ENCODE results near the gene STAC.

GRCh38 chr3:36451816-36452215, 71.5 kb downstream of the STAC start:
- TF ChIP-seq JUND (IDR thresholded peaks at IDR 0.05; ENCODE audit: low read depth, low read length), result no peak
- TF ChIP-seq, protein P1, sequence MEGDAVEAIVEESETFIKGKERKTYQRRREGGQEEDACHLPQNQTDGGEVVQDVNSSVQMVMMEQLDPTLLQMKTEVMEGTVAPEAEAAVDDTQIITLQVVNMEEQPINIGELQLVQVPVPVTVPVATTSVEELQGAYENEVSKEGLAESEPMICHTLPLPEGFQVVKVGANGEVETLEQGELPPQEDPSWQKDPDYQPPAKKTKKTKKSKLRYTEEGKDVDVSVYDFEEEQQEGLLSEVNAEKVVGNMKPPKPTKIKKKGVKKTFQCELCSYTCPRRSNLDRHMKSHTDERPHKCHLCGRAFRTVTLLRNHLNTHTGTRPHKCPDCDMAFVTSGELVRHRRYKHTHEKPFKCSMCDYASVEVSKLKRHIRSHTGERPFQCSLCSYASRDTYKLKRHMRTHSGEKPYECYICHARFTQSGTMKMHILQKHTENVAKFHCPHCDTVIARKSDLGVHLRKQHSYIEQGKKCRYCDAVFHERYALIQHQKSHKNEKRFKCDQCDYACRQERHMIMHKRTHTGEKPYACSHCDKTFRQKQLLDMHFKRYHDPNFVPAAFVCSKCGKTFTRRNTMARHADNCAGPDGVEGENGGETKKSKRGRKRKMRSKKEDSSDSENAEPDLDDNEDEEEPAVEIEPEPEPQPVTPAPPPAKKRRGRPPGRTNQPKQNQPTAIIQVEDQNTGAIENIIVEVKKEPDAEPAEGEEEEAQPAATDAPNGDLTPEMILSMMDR (IDR thresholded peaks at IDR 0.05 in 2 of 3, conservative IDR thresholded peaks at IDR 0.05 in 1 of 3; ENCODE audit: control insufficient read depth in 2 of 3, extremely low read depth in 1 of 3, insufficient read depth in 1 of 3, low read depth in 3 of 3, low read length in 3 of 3), result no peak
- no peak for TF ChIP-seq TAF1 (IDR thresholded peaks at IDR 0.05; ENCODE audit: borderline replicate concordance, low read depth, low read length)
- TF ChIP-seq MYC (IDR thresholded peaks at IDR 0.05; ENCODE audit: insufficient read depth, insufficient read length, insufficient replicate concordance, low read length, severe bottlenecking), result no peak
